WTC11 (cell line): ENCODE data around the gene GID8. TPM values are rescaled to one million over a fixed set of nuclear protein-coding genes. Genes with fewer than 3 reads are reported as not detected.

Experiments used
- ATAC-seq: fragments of 200-7000 bp; cut with Tn5 transposase; 2 replicates; pipeline ENCODE4 v1.10.0; 2021; ENCODE audit warnings: mild to moderate bottlenecking, moderate library complexity
- CTCF ChIA-PET: fragments of 300-600 bp; sonication (Branson Sonifier 250); formaldehyde crosslinking; loops from one replicate; lab custom pipeline; 2021; ENCODE audit warnings: antibody characterized with exemption; lab: Charles Lee
- POLR2A ChIA-PET: fragments of 350-600 bp; sonication (Branson Sonifier 250); formaldehyde crosslinking; loops from one replicate; lab custom pipeline; 2021; ENCODE audit warnings: antibody characterized with exemption; lab: Charles Lee
- DNase-seq: peaks from one replicate; pipeline ENCODE4 v3.0.0; 2021; ENCODE audit warnings: low spot score
- H3K27ac Mint-ChIP-seq: 2 replicates; pipeline ENCODE4 v1.8.0; 2021; ENCODE audit warnings: mixed read lengths
- H3K27me3 Mint-ChIP-seq: 2 replicates; pipeline ENCODE4 v1.8.0; 2021; ENCODE audit warnings: low read depth, mild to moderate bottlenecking, moderate library complexity, mixed read lengths
- H3K36me3 Mint-ChIP-seq: 2 replicates; pipeline ENCODE4 v1.8.0; 2021; ENCODE audit warnings: mixed read lengths
- H3K4me1 Mint-ChIP-seq: 2 replicates; pipeline ENCODE4 v1.8.0; 2022; ENCODE audit warnings: mixed read lengths
- H3K4me3 Mint-ChIP-seq: 2 replicates; pipeline ENCODE4 v1.8.0; 2021; ENCODE audit warnings: mild to moderate bottlenecking, moderate library complexity, mixed read lengths
- H3K9me3 Mint-ChIP-seq: 2 replicates; pipeline ENCODE4 v1.8.0; 2021; ENCODE audit warnings: mixed read lengths
- CDX4 ChIP-seq: fragments of 250-450 bp; sonication (Bioruptor Pico); IDR thresholded peaks from 2 replicates; pipeline ENCODE4 v1.9.0; 2021; ENCODE audit warnings: moderate library complexity, mild to moderate bottlenecking, inconsistent platforms, borderline replicate concordance
- ERG ChIP-seq: fragments of 250-450 bp; sonication (Bioruptor Pico); IDR thresholded peaks from 2 replicates; pipeline ENCODE4 v1.8.0; 2021; ENCODE audit warnings: mild to moderate bottlenecking
- ETV6 ChIP-seq: sonication (generic); formaldehyde crosslinking; IDR thresholded peaks from 2 replicates; pipeline ENCODE4 v1.8.1; 2022; ENCODE audit warnings: mild to moderate bottlenecking, missing genetic modification reagents
- FOXJ3 ChIP-seq: sonication (generic); formaldehyde crosslinking; IDR thresholded peaks from 2 replicates; pipeline ENCODE4 v1.9.0; 2021; ENCODE audit warnings: missing genetic modification reagents, mild to moderate bottlenecking, borderline replicate concordance
- JAZF1 ChIP-seq: fragments of 250-450 bp; sonication (Bioruptor Pico); IDR thresholded peaks from 2 replicates; pipeline ENCODE4 v1.9.0; 2021; ENCODE audit warnings: moderate library complexity, mild to moderate bottlenecking, inconsistent platforms
- KAT7 ChIP-seq: sonication (generic); formaldehyde crosslinking; IDR thresholded peaks from 2 replicates; pipeline ENCODE4 v1.8.1; 2023; ENCODE audit warnings: missing genetic modification reagents, mild to moderate bottlenecking, borderline replicate concordance
- MYBL2 ChIP-seq: sonication (generic); formaldehyde crosslinking; IDR thresholded peaks from 2 replicates; pipeline ENCODE4 v1.8.1; 2023; ENCODE audit warnings: mild to moderate bottlenecking, moderate library complexity, missing genetic modification reagents
- PRRX2 ChIP-seq: fragments of 250-450 bp; sonication (Bioruptor Pico); IDR thresholded peaks from 2 replicates; pipeline ENCODE4 v1.8.0; 2021; ENCODE audit warnings: mild to moderate bottlenecking
- SP1 ChIP-seq: sonication (generic); formaldehyde crosslinking; conservative IDR thresholded peaks from 2 replicates; pipeline ENCODE4 v1.8.1; 2022; ENCODE audit warnings: missing genetic modification reagents
- ZBTB21 ChIP-seq: sonication (generic); formaldehyde crosslinking; IDR thresholded peaks from 2 replicates; pipeline ENCODE4 v1.8.1; 2023; ENCODE audit warnings: mild to moderate bottlenecking, missing genetic modification reagents, borderline replicate concordance
- ZNF138 ChIP-seq: sonication (generic); formaldehyde crosslinking; conservative IDR thresholded peaks from 2 replicates; pipeline ENCODE4 v1.8.1; 2022; ENCODE audit warnings: mild to moderate bottlenecking, moderate library complexity, missing genetic modification reagents
- ZNF219 ChIP-seq: sonication (generic); formaldehyde crosslinking; IDR thresholded peaks from 2 replicates; pipeline ENCODE4 v1.8.0; 2023; ENCODE audit warnings: missing genetic modification reagents, mild to moderate bottlenecking, borderline replicate concordance
- ZNF532 ChIP-seq: fragments of 250-450 bp; sonication (Bioruptor Pico); IDR thresholded peaks from 2 replicates; pipeline ENCODE4 v1.9.0; 2021; ENCODE audit warnings: mild to moderate bottlenecking, borderline replicate concordance
- ZSCAN18 ChIP-seq: fragments of 250-450 bp; sonication (Bioruptor Pico); IDR thresholded peaks from 2 replicates; pipeline ENCODE4 v2.1.2; 2022; ENCODE audit warnings: mild to moderate bottlenecking, moderate library complexity
- total RNA-seq: library from RNA; stranded (reverse); gene quantifications from 3 replicates; pipeline ENCODE4 v1.2.3, GENCODE V29; 2021

GID8 gene
- total RNA-seq, 1 experiment from 2014 or later: 70.2 TPM

GRCh38 chr20:62949962-62950361 is 12.0 kb downstream of the GID8 start (continued):
- no peak for TF ChIP-seq KAT7 (CRISPR knock-in tag)
- TF ChIP-seq SP1 (CRISPR knock-in tag): no peak
- no peak for TF ChIP-seq ZBTB21
- no peak for TF ChIP-seq FOXJ3 (CRISPR knock-in tag)
- TF ChIP-seq JAZF1: no peak
- TF ChIP-seq PRRX2 (CRISPR knock-in tag): no peak
- TF ChIP-seq ZNF219 (CRISPR knock-in tag): no peak
- no peak for TF ChIP-seq MYBL2 (CRISPR knock-in tag)
- no peak for TF ChIP-seq ETV6
- TF ChIP-seq ERG (CRISPR knock-in tag): no peak
- TF ChIP-seq, all 79 proteins: peak for 0

GRCh38 chr20:62950741-62951140 is 12.8 kb downstream of the GID8 start:
- Mint-ChIP-seq H3K27me3 (no peaks in the 10 kb centered on the region), H3K36me3 (peaks cover 47% of the 10 kb centered on the region), H3K4me3 (no peak overlapping the region)
- no peak for ATAC-seq
- POLR2A ChIA-PET: no interaction called here
- TF ChIP-seq ZNF532 (no peak), ZSCAN18 (CRISPR knock-in tag) (no peak), ZNF138 (no peak), CDX4 (no peak), ERG (CRISPR knock-in tag) (no peak)
- TF ChIP-seq, all 79 proteins: peak for 0
- Mint-ChIP-seq H3K9me3 (no peaks in the 10 kb centered on the region), H3K27ac (peak overlapping the region; percentile 78; the same call in 1 of the 2 replicates), H3K4me1 (peaks cover 17% of the 10 kb centered on the region)
- no peak for DNase-seq
- CTCF ChIA-PET: interaction anchor here (1.1 to 2.4 kb wide), 3 partner anchors 22 to 58 kb away, joined by 6 to 9 read pairs (median 7); no protein-coding TSS in a partner anchor
